Vagina (tissue), 2 donors: ENCODE data around the gene TET2.

Source experiments
- CTCF ChIP-seq, 3 experiments: fragments of 450-650 bp in 2 of 3; fragments of 200-600 bp in 1 of 3; sonication (generic) in 1 of 3; IDR thresholded peaks; one replicate each; pipeline ENCODE4 v1.5.1; 2017 to 2019; ENCODE audit warnings: antibody characterized with exemption in 3 of 3, mild to moderate bottlenecking in 2 of 3, moderate library complexity in 2 of 3
- POLR2A ChIP-seq, 2 donors: fragments of 450-650 bp; IDR thresholded peaks; one replicate each; pipeline ENCODE4 v1.6.1; 2017; ENCODE audit warnings: antibody characterized with exemption in 2 of 2, mild to moderate bottlenecking in 2 of 2, moderate library complexity in 2 of 2
- POLR2AphosphoS5 ChIP-seq, 2 donors: sonication (generic); formaldehyde crosslinking; IDR thresholded peaks; one replicate each; pipeline ENCODE4 v1.9.0; 2017; ENCODE audit warnings: antibody characterized with exemption in 2 of 2, mild to moderate bottlenecking in 2 of 2, low read depth in 1 of 2; ENCODE audit not compliant: insufficient read depth in 1 of 2

GRCh38 chr4:105257817-105258495 lies 111.3 kb downstream of the TET2 start:
- no peak for TF ChIP-seq POLR2A (IDR thresholded peaks at IDR 0.05)
- TF ChIP-seq CTCF (IDR thresholded peaks at IDR 0.05): no peak
- TF ChIP-seq POLR2AphosphoS5 (IDR thresholded peaks at IDR 0.05; ENCODE audit: insufficient read depth in 1 of 2, low read depth in 1 of 2): no peak
